Loucy (cell line): ENCODE results near the gene KRTAP3-2.

Source experiments
- EZH2phosphoT487 ChIP-seq: fragments of 200-600 bp; IDR thresholded peaks from 2 replicates; pipeline ENCODE4 v1.6.1; 2018; ENCODE audit warnings: antibody characterized with exemption, mild to moderate bottlenecking, moderate library complexity, borderline replicate concordance
- TF ChIP-seq, protein P1 (sequence below): fragments of 200-600 bp; sonication (generic); conservative IDR thresholded peaks from 2 replicates; pipeline ENCODE4 v1.5.1; 2014; ENCODE audit warnings: mild to moderate bottlenecking, antibody characterized with exemption, low read length

DNA sequence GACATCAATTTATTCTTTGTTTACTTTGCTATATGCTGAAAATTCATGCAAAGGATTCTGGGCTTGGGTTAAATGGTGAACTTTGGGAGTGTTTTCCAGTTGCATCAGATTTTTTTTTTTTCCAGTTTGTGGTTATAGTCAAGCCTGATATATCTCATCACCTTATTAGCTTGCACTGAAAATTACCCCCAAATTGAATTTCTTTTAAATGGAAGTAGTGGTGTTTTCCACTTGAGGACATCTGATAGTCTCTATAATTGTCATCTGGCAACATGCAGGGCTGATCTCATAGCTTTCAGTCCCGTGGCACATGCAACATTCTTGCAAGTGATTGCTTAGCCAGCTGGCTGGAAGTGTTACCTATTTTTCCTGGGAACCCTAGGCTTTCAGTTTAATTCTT is 13.9 kb upstream of the KRTAP3-2 start:
- TF ChIP-seq EZH2phosphoT487: no peak
- TF ChIP-seq, protein P1, sequence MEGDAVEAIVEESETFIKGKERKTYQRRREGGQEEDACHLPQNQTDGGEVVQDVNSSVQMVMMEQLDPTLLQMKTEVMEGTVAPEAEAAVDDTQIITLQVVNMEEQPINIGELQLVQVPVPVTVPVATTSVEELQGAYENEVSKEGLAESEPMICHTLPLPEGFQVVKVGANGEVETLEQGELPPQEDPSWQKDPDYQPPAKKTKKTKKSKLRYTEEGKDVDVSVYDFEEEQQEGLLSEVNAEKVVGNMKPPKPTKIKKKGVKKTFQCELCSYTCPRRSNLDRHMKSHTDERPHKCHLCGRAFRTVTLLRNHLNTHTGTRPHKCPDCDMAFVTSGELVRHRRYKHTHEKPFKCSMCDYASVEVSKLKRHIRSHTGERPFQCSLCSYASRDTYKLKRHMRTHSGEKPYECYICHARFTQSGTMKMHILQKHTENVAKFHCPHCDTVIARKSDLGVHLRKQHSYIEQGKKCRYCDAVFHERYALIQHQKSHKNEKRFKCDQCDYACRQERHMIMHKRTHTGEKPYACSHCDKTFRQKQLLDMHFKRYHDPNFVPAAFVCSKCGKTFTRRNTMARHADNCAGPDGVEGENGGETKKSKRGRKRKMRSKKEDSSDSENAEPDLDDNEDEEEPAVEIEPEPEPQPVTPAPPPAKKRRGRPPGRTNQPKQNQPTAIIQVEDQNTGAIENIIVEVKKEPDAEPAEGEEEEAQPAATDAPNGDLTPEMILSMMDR: no peak
